Natural killer cell (primary cell): ENCODE measurements around the gene NIP7. TPM values are rescaled to one million over a fixed set of nuclear protein-coding genes. Genes with fewer than 3 reads are reported as not detected.
A peak's percentile ranks its signal among the peaks of the same experiment; 100 is the strongest.

Source experiments
- ATAC-seq, 3 donors: fragments of 150-1000 bp in 2 of 3; fragments of 200-7000 bp in 1 of 3; cut with Tn5 transposase; 1 replicate in 1 of 3; 2 replicates in 2 of 3; pipeline ENCODE4 v1.10.0; 2021; ENCODE audit warnings: mild to moderate bottlenecking in 2 of 3, moderate library complexity in 2 of 3
- DNase-seq, 2 donors: peaks; one replicate each; pipeline versions ENCODE4 v3.0.0 to v3.0.0-alpha.2; 2013 to 2021; ENCODE audit warnings: mixed read lengths in 1 of 2
- H3K27ac ChIP-seq: one replicate; pipeline ENCODE4 v1.5.1; 2013; ENCODE audit warnings: mild to moderate bottlenecking, low read length
- H3K27me3 ChIP-seq: one replicate; pipeline ENCODE4 v1.6.1; 2013; ENCODE audit warnings: low read length; ENCODE audit not compliant: control insufficient read depth, insufficient read depth
- H3K36me3 ChIP-seq: one replicate; pipeline ENCODE4 v1.6.1; 2013; ENCODE audit warnings: low read length; ENCODE audit not compliant: control insufficient read depth, insufficient read depth
- H3K4me1 ChIP-seq: one replicate; pipeline ENCODE4 v1.6.1; 2013; ENCODE audit warnings: low read length; ENCODE audit not compliant: control insufficient read depth, insufficient read depth
- H3K4me3 ChIP-seq: one replicate; pipeline ENCODE4 v1.5.1; 2013; ENCODE audit warnings: low read length
- H3K9me3 ChIP-seq: one replicate; pipeline ENCODE4 v1.6.1; 2013; ENCODE audit warnings: low read length; ENCODE audit not compliant: control insufficient read depth, insufficient read depth
- H3K27ac Mint-ChIP-seq, 2 donors: one replicate each; pipeline ENCODE4 v1.8.0; 2022; ENCODE audit warnings: mild to moderate bottlenecking in 2 of 2, mixed read lengths in 2 of 2, moderate library complexity in 1 of 2
- H3K27me3 Mint-ChIP-seq, 2 donors: one replicate each; pipeline ENCODE4 v1.8.0; 2022; ENCODE audit warnings: low read depth in 2 of 2, mixed read lengths in 2 of 2
- H3K36me3 Mint-ChIP-seq: one replicate; pipeline ENCODE4 v1.8.0; 2022; ENCODE audit warnings: mixed read lengths
- H3K4me1 Mint-ChIP-seq, 2 donors: one replicate each; pipeline ENCODE4 v1.8.0; 2022; ENCODE audit warnings: mixed read lengths in 2 of 2
- H3K4me3 Mint-ChIP-seq: one replicate; pipeline ENCODE4 v1.8.0; 2022; ENCODE audit warnings: mild to moderate bottlenecking, moderate library complexity, mixed read lengths
- H3K9me3 Mint-ChIP-seq, 2 donors: one replicate each; pipeline ENCODE4 v1.8.0; 2022; ENCODE audit warnings: mixed read lengths in 2 of 2
- WGBS: methylation state at CpG from one replicate; pipeline ENCODE4 v1.1.7; 2013; ENCODE audit warnings: missing lambda C conversion rate; ENCODE audit not compliant: insufficient coverage; 5-methylcytosine and 5-hydroxymethylcytosine counted together
- intact Hi-C: fragments of 100-400 bp; cut with micrococcal nuclease; formaldehyde crosslinking; loops from one replicate; pipeline ENCODE4 v1.14.2; 2022
- total RNA-seq, 4 donors: library from RNA; stranded (reverse); fragments of 120-200 nt in 1 of 4; gene quantifications; one replicate each; pipeline versions ENCODE4 v1.2.3 to v1.2.4, GENCODE V29; 2013 to 2022
- TF ChIP-seq, protein P1 (sequence below): fragments of 200-600 bp; IDR thresholded peaks from one replicate; pipeline ENCODE4 v1.8.0; 2022; ENCODE audit warnings: antibody characterized with exemption

NIP7 gene
- total RNA-seq, 3 donors from 2014 or later (not counting 1 experiment from before 2014, with no cell fraction given), result 33.7 to 41.8 (median 37.7) TPM

DNA sequence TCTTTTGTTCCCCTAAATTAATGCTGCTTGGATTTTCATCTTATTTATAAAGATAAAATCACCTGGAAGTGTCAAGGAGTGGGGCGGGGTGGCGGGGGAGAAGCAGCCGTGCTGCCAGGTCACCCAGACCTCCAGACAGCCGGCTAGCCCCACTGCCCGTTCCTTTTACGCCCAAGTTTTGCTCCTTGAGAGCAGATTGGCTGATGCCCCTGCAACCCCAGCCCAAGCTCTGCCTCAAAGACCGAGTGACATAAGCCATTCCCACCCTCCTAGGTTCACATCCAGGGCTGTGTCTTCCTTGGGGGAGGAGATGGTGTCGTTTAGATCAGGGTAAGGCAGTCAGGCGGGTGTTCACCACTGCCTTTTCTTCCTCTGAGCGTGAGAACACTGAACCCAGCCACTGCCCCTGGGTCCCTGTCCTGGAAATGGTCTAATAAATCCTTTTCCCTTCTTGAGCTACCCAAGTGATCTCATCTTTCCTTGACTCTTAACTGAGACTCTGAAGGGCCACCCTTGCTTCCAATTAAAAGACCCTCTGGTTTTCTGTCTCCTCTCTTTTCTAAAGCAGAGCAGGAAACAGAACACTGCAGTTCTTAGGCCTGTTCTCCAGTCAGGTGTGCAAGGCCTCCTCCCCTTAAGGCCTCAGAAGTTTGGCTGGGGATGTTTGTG lies 14.9 kb upstream of the NIP7 start:
- H3K27me3 Mint-ChIP-seq, result no peaks in the 10 kb centered on the region
- Histone ChIP-seq H3K4me3 (no peak overlapping the region), H3K36me3 (peaks cover 51% of the 10 kb centered on the region), H3K27me3 (no peaks in the 10 kb centered on the region), H3K27ac (no peak overlapping the region), H3K4me1 (peaks cover 18% of the 10 kb centered on the region), H3K9me3 (no peaks in the 10 kb centered on the region)
- 92% methylated on average over 9 of the region's 10 CpGs for WGBS
- no peaks in the 10 kb centered on the region for H3K36me3 Mint-ChIP-seq
- no peak for ATAC-seq
- intact Hi-C loops, result loop anchor here (10.0 kb wide), 1 partner anchor 130 kb away; no protein-coding TSS in a partner anchor
- no peak overlapping the region for H3K4me3 Mint-ChIP-seq
- TF ChIP-seq, protein P1, sequence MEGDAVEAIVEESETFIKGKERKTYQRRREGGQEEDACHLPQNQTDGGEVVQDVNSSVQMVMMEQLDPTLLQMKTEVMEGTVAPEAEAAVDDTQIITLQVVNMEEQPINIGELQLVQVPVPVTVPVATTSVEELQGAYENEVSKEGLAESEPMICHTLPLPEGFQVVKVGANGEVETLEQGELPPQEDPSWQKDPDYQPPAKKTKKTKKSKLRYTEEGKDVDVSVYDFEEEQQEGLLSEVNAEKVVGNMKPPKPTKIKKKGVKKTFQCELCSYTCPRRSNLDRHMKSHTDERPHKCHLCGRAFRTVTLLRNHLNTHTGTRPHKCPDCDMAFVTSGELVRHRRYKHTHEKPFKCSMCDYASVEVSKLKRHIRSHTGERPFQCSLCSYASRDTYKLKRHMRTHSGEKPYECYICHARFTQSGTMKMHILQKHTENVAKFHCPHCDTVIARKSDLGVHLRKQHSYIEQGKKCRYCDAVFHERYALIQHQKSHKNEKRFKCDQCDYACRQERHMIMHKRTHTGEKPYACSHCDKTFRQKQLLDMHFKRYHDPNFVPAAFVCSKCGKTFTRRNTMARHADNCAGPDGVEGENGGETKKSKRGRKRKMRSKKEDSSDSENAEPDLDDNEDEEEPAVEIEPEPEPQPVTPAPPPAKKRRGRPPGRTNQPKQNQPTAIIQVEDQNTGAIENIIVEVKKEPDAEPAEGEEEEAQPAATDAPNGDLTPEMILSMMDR, result no peak
- peaks cover 14 to 28% of the 10 kb centered on the region in 2 donors for H3K4me1 Mint-ChIP-seq
- peak overlapping the region in 1 of 2 donors; percentile 42 for H3K27ac Mint-ChIP-seq
- DNase-seq, result no peak
- no peaks in the 10 kb centered on the region for H3K9me3 Mint-ChIP-seq

DNA sequence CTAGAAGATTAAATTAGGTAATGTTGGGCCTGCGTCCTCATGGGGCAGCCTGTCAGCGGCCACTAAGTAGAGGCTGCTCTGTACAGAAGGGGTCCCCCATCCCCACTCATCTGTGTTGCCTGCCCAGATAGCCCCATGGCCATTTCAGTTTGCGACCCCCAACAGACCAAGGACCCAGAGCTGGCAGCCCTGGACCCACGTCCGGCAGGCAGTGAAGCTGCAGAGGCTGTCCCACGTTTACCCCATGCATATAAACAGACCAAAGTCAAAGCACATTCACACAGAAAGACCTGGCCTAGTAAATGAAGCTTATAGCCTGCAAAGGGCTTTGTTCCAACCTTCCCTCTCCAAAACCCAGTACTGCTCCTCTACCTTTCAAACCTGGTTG lies 13.8 kb upstream of the NIP7 start:
- intact Hi-C loops, result loop anchor here (10.0 kb wide), 1 partner anchor 129 kb away; no protein-coding TSS in a partner anchor
- H3K4me1 Mint-ChIP-seq, result peaks cover 14 to 31% of the 10 kb centered on the region in 2 donors

DNA sequence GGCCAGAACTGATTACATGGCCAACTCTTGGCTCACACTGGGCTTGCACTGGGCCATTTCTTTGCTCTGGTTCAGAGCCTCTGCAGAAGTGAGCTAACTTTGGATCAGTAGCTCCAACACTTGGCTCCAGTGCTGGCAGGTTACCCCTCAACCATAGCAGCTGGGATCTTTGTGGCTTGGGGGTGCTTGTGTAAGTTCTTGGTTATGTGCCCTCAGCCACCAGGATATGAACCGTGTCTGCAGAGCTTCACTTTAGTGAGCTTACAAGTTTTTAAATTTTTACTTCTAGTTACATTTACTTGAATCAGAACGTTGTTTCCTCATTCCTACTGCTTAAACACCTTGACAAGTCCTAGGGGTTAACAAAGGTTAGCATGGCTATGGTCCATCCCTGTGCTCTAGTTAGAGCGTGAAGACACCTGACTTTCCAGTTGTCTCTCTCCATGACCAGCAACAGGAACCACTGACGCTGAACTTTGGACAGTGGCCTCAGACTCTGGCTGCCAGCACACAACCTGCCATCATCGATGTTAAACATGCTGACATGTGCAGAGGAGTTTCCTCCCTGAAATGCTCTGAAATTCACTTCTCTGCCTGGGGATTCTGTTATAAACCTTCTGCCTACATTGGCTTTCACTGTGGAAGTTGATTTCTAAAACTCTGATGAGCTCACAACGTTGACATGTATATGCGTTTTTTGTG lies 13.2 kb upstream of the NIP7 start:
- intact Hi-C loops, result loop anchor here (10.0 kb wide), 1 partner anchor 128 kb away; no protein-coding TSS in a partner anchor
- Histone ChIP-seq H3K27ac (no peak overlapping the region), H3K36me3 (peaks cover 35% of the 10 kb centered on the region), H3K27me3 (no peaks in the 10 kb centered on the region), H3K4me3 (no peak overlapping the region), H3K4me1 (peaks cover 26% of the 10 kb centered on the region), H3K9me3 (no peaks in the 10 kb centered on the region)
- TF ChIP-seq, protein P1, result no peak
- DNase-seq (no peak), ATAC-seq (no peak)
- Mint-ChIP-seq H3K36me3 (no peaks in the 10 kb centered on the region), H3K4me1 (peaks cover 14 to 30% of the 10 kb centered on the region in 2 donors), H3K9me3 (no peaks in the 10 kb centered on the region), H3K27ac (peak overlapping the region; percentile 41 to 45), H3K27me3 (no peaks in the 10 kb centered on the region), H3K4me3 (no peak overlapping the region)
- 75% methylated on average over 7 of the region's 7 CpGs for WGBS

More for the DNA sequence above, 13.8 kb upstream of the NIP7 start:
- DNase-seq, result no peak
- H3K4me3 Mint-ChIP-seq, result no peak overlapping the region
- no peaks in the 10 kb centered on the region for H3K27me3 Mint-ChIP-seq
- no peaks in the 10 kb centered on the region for H3K36me3 Mint-ChIP-seq
- H3K4me3 ChIP-seq, result no peak overlapping the region
- H3K9me3 ChIP-seq, result no peaks in the 10 kb centered on the region
- peaks cover 40% of the 10 kb centered on the region for H3K36me3 ChIP-seq
- H3K9me3 Mint-ChIP-seq, result no peaks in the 10 kb centered on the region
- TF ChIP-seq, protein P1, result no peak
- no peak for ATAC-seq
- H3K27ac Mint-ChIP-seq, result peak overlapping the region; percentile 41 to 45
- H3K27ac ChIP-seq, result no peak overlapping the region
- no peaks in the 10 kb centered on the region for H3K27me3 ChIP-seq
- H3K4me1 ChIP-seq, result peaks cover 21% of the 10 kb centered on the region
- 88% methylated on average over 6 of the region's 6 CpGs for WGBS
